ENCODE measurements around the gene ANK2. TPM values are rescaled to one million over a fixed set of nuclear protein-coding genes. Genes with fewer than 3 reads are reported as not detected.

The ANK2 gene
- total and polyA plus RNA-seq, 2 experiments from 2014 or later: 7.7 to 40.4 TPM

GRCh38 chr4:113209153-113209552 lies 159.7 kb downstream of the ANK2 start (continued):
- TF ChIP-seq STAT1 (IDR thresholded peaks at IDR 0.05; ENCODE audit: unreplicated experiment) (no peak), ZNF114 (CRISPR knock-in tag; IDR thresholded peaks at IDR 0.05) (no peak), NANOG (IDR thresholded peaks at IDR 0.05; ENCODE audit: borderline replicate concordance) (no peak)
- TF ChIP-seq, protein P1, sequence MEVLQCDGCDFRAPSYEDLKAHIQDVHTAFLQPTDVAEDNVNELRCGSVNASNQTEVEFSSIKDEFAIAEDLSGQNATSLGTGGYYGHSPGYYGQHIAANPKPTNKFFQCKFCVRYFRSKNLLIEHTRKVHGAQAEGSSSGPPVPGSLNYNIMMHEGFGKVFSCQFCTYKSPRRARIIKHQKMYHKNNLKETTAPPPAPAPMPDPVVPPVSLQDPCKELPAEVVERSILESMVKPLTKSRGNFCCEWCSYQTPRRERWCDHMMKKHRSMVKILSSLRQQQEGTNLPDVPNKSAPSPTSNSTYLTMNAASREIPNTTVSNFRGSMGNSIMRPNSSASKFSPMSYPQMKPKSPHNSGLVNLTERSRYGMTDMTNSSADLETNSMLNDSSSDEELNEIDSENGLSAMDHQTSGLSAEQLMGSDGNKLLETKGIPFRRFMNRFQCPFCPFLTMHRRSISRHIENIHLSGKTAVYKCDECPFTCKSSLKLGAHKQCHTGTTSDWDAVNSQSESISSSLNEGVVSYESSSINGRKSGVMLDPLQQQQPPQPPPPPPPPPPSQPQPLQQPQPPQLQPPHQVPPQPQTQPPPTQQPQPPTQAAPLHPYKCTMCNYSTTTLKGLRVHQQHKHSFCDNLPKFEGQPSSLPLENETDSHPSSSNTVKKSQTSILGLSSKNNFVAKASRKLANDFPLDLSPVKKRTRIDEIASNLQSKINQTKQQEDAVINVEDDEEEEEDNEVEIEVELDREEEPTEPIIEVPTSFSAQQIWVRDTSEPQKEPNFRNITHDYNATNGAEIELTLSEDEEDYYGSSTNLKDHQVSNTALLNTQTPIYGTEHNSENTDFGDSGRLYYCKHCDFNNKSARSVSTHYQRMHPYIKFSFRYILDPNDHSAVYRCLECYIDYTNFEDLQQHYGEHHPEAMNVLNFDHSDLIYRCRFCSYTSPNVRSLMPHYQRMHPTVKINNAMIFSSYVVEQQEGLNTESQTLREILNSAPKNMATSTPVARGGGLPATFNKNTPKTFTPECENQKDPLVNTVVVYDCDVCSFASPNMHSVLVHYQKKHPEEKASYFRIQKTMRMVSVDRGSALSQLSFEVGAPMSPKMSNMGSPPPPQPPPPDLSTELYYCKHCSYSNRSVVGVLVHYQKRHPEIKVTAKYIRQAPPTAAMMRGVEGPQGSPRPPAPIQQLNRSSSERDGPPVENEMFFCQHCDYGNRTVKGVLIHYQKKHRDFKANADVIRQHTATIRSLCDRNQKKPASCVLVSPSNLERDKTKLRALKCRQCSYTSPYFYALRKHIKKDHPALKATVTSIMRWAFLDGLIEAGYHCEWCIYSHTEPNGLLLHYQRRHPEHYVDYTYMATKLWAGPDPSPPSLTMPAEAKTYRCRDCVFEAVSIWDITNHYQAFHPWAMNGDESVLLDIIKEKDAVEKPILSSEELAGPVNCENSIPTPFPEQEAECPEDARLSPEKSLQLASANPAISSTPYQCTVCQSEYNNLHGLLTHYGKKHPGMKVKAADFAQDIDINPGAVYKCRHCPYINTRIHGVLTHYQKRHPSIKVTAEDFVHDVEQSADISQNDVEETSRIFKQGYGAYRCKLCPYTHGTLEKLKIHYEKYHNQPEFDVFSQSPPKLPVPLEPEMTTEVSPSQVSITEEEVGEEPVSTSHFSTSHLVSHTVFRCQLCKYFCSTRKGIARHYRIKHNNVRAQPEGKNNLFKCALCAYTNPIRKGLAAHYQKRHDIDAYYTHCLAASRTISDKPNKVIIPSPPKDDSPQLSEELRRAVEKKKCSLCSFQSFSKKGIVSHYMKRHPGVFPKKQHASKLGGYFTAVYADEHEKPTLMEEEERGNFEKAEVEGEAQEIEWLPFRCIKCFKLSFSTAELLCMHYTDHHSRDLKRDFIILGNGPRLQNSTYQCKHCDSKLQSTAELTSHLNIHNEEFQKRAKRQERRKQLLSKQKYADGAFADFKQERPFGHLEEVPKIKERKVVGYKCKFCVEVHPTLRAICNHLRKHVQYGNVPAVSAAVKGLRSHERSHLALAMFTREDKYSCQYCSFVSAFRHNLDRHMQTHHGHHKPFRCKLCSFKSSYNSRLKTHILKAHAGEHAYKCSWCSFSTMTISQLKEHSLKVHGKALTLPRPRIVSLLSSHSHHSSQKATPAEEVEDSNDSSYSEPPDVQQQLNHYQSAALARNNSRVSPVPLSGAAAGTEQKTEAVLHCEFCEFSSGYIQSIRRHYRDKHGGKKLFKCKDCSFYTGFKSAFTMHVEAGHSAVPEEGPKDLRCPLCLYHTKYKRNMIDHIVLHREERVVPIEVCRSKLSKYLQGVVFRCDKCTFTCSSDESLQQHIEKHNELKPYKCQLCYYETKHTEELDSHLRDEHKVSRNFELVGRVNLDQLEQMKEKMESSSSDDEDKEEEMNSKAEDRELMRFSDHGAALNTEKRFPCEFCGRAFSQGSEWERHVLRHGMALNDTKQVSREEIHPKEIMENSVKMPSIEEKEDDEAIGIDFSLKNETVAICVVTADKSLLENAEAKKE (CRISPR knock-in tag; IDR thresholded peaks at IDR 0.05): no peak
- TF ChIP-seq, protein P2, sequence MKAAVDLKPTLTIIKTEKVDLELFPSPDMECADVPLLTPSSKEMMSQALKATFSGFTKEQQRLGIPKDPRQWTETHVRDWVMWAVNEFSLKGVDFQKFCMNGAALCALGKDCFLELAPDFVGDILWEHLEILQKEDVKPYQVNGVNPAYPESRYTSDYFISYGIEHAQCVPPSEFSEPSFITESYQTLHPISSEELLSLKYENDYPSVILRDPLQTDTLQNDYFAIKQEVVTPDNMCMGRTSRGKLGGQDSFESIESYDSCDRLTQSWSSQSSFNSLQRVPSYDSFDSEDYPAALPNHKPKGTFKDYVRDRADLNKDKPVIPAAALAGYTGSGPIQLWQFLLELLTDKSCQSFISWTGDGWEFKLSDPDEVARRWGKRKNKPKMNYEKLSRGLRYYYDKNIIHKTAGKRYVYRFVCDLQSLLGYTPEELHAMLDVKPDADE (IDR thresholded peaks at IDR 0.05): no peak

DNA sequence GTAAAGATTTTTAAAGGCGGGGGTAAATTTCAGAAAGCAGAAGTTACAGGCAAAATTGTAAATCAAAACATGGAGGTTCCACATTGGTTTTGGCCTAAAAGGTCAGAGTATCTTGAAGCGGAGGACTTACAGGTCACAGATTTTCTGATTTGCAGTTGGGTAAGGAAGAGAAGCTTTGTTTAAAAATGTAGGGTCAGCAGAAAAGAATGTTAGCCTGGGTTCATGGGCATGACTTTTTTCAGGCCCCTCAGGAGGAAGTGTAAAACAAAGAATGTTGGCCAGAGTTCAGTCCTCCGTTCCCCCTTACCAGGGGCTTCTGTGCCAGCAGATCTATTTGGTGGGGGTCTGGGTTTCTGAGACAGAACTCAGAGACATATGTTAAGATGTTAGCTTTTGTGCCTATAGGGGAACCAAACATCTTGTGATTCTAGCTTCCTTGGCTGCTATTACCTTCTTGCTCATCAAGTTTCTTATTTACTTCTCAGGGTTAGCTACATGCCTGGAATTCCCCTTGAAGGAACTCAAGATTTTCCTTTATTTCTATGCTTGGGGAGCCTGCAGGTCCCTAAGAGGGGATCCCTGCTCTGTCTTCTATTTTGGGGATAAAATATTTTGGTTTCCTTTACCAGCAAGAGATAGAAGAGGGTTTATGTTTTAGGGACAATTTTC lies 160.3 kb downstream of the ANK2 start:
- H3K4me1 ChIP-seq (ENCODE audit: insufficient read depth): peaks cover 14% of the 10 kb centered on the region
- H3K4me2 ChIP-seq: 0 out of 2 replicates have a peak overlapping the region, but pooled peaks have one; percentile 41
- no peaks in the 10 kb centered on the region for H3K79me2 ChIP-seq (replicated peaks; ENCODE audit: insufficient read depth)
- H3K9me2 ChIP-seq (ENCODE audit: insufficient read depth): no peaks in the 10 kb centered on the region
- DNase-seq (ENCODE audit: low spot score) (peak; percentile 55), ATAC-seq (peak; percentile 78)
- H2AFZ ChIP-seq: no peak overlapping the region
- H3K4me3 Mint-ChIP-seq: no peak overlapping the region
- no peak for TF ChIP-seq ZNF331 (CRISPR knock-in tag; IDR thresholded peaks at IDR 0.05; ENCODE audit: low read depth)
- TF ChIP-seq EZH2 (IDR thresholded peaks at IDR 0.05; ENCODE audit: low read depth, unreplicated experiment): no peak
- no peak for TF ChIP-seq EZH2phosphoT487 (IDR thresholded peaks at IDR 0.05; ENCODE audit: unreplicated experiment)
- TF ChIP-seq, protein P3, sequence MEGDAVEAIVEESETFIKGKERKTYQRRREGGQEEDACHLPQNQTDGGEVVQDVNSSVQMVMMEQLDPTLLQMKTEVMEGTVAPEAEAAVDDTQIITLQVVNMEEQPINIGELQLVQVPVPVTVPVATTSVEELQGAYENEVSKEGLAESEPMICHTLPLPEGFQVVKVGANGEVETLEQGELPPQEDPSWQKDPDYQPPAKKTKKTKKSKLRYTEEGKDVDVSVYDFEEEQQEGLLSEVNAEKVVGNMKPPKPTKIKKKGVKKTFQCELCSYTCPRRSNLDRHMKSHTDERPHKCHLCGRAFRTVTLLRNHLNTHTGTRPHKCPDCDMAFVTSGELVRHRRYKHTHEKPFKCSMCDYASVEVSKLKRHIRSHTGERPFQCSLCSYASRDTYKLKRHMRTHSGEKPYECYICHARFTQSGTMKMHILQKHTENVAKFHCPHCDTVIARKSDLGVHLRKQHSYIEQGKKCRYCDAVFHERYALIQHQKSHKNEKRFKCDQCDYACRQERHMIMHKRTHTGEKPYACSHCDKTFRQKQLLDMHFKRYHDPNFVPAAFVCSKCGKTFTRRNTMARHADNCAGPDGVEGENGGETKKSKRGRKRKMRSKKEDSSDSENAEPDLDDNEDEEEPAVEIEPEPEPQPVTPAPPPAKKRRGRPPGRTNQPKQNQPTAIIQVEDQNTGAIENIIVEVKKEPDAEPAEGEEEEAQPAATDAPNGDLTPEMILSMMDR (conservative IDR thresholded peaks at IDR 0.05; ENCODE audit: low read depth in 2 of 2): no peak
- TF ChIP-seq, protein P2 (IDR thresholded peaks at IDR 0.05): no peak
- no peak for TF ChIP-seq JUNB (IDR thresholded peaks at IDR 0.05; ENCODE audit: unreplicated experiment)
- no peak for TF ChIP-seq POLR2AphosphoS5 (IDR thresholded peaks at IDR 0.05; ENCODE audit: low read depth)
- no peak for TF ChIP-seq CREB1 (CRISPR knock-in tag; IDR thresholded peaks at IDR 0.05; ENCODE audit: low read depth)
- TF ChIP-seq STAT1 (IDR thresholded peaks at IDR 0.05; ENCODE audit: unreplicated experiment): no peak
- no peaks in the 10 kb centered on the region for H3K27me3 ChIP-seq (ENCODE audit: insufficient read depth)
- no peaks in the 10 kb centered on the region for H3F3A ChIP-seq (replicated peaks; ENCODE audit: low read depth)
- H3K36me3 Mint-ChIP-seq (ENCODE audit: low read depth): peaks cover 3% of the 10 kb centered on the region; the same call in 1 of the 3 replicates
- no peak overlapping the region for H3K4me3 ChIP-seq
- peaks cover 23% of the 10 kb centered on the region for H3K4me1 Mint-ChIP-seq
- no peaks in the 10 kb centered on the region for H3K9me3 Mint-ChIP-seq
- peaks cover 3% of the 10 kb centered on the region for H3K27me3 Mint-ChIP-seq (ENCODE audit: insufficient read depth, low read depth, poor library complexity)
- peak overlapping the region; percentile 73 for H3K27ac Mint-ChIP-seq
- H3K27ac ChIP-seq (ENCODE audit: low read depth): peak overlapping the region; percentile 64; the same call in 1 of the 2 replicates
- H4K20me1 ChIP-seq (replicated peaks; ENCODE audit: insufficient read depth): no peaks in the 10 kb centered on the region
- no peaks in the 10 kb centered on the region for H3K36me3 ChIP-seq (ENCODE audit: insufficient read depth)
